ENCODE measurements around the gene TNNI3. TPM values are rescaled to one million over a fixed set of nuclear protein-coding genes. Genes with fewer than 3 reads are reported as not detected.

Gene TNNI3
- total and polyA plus RNA-seq, 2 of the 4 experiments (the other 2 are of a cell fraction) = not detected

GRCh38 chr19:55165952-55166529 lies 8.5 kb upstream of the TNNI3 start:
- TF ChIP-seq CHD1 (IDR thresholded peaks at IDR 0.05; ENCODE audit: low read depth, low read length) (no peak), CTCF (conservative IDR thresholded peaks at IDR 0.05; ENCODE audit: low read depth, low read length) (peak; percentile 54), RAD21 (IDR thresholded peaks at IDR 0.05; ENCODE audit: low read length) (peak; percentile 17; the same call in 1 of the 2 replicates)
- ChIA-PET CTCF (interaction anchor here (0.5 kb wide), 1 partner anchor 110 kb away, joined by 3 read pairs; no protein-coding TSS in a partner anchor), POLR2A (ENCODE audit: unreplicated experiment) (no interaction called here)
- Histone ChIP-seq H3K56ac (ENCODE audit: extremely low read depth, insufficient read depth, low read length) (no peak overlapping the region), H3K27ac (ENCODE audit: insufficient read depth, low read length) (no peak overlapping the region), H3K23ac (ENCODE audit: low read depth, low read length) (no peak overlapping the region), H2BK120ac (ENCODE audit: low read depth, low read length) (no peak overlapping the region), H4K8ac (ENCODE audit: low read depth in 2 of 2, low read length in 2 of 2) (no peak overlapping the region), H3K4me1 (ENCODE audit: control insufficient read depth, insufficient read depth, low read length) (no peaks in the 10 kb centered on the region), H2BK15ac (ENCODE audit: low read depth, low read length) (no peak overlapping the region), H3K79me1 (ENCODE audit: low read depth in 1 of 2, low read length in 2 of 2) (no peaks in the 10 kb centered on the region), H3K18ac (ENCODE audit: low read depth, low read length) (no peak overlapping the region), H3K9me1 (ENCODE audit: insufficient read depth, low read length) (peaks cover 2% of the 10 kb centered on the region; the same call in 1 of the 2 replicates), H3K4me3 (ENCODE audit: insufficient read depth, low read depth, low read length) (peak overlapping the region; percentile 45), H2BK20ac (ENCODE audit: low read depth, low read length) (no peak overlapping the region), H2BK5ac (ENCODE audit: low read depth, low read length, poor library complexity, severe bottlenecking) (no peak overlapping the region), H3K4me2 (ENCODE audit: low read depth, low read length) (peak overlapping the region; percentile 78), H2AFZ (replicated peaks; ENCODE audit: low read length, poor library complexity) (peak overlapping the region; percentile 95), H3K27me3 (ENCODE audit: control insufficient read depth, insufficient read depth, low read length) (peaks cover 24% of the 10 kb centered on the region), H4K20me1 (ENCODE audit: insufficient read depth, low read length) (no peaks in the 10 kb centered on the region), H3K4ac (ENCODE audit: low read depth, low read length) (no peak overlapping the region), H2AK9ac (replicated peaks; ENCODE audit: low read depth, low read length, poor library complexity) (peak overlapping the region; percentile 15), H4K5ac (ENCODE audit: low read depth, low read length) (no peak overlapping the region), H3K14ac (replicated peaks; ENCODE audit: low read depth, low read length) (no peak overlapping the region), H2AK5ac (ENCODE audit: low read depth, low read length) (no peak overlapping the region), H3K9me3 (ENCODE audit: control insufficient read depth, insufficient read depth, low read length) (no peaks in the 10 kb centered on the region), H3K36me3 (ENCODE audit: control insufficient read depth, insufficient read depth, low read length) (no peaks in the 10 kb centered on the region), H4K91ac (ENCODE audit: insufficient read depth, low read depth, low read length) (no peak overlapping the region), H3K9ac (ENCODE audit: low read depth, low read length) (no peak overlapping the region)
- peak; percentile 57 for ATAC-seq (ENCODE audit: low read depth)
- WGBS, 2 experiments (ENCODE audit: extremely low coverage in 2 of 2, insufficient read length in 1 of 2) = 8% methylated on average over 23 of the region's 34 CpGs; no CpG with 5 or more reads in 1 of the 2 experiments
- intact Hi-C loops (cut with micrococcal nuclease) (no loop called here), dilution Hi-C loops (cut with HindIII; ENCODE audit: low sequenced_read_pairs, unreplicated experiment) (no loop called here), in situ Hi-C loops (cut with MboI; ENCODE audit: low sequenced_read_pairs) (no loop called here)
- BruUV-seq (replicated peaks) = no TSS peak
- DNase-seq = peak; percentile 56
